Esophagus muscularis mucosa (tissue), 4 donors: ENCODE measurements around the gene CTRL.

ENCODE experiments used
- CTCF ChIP-seq, 3 experiments: fragments of 200-600 bp in 2 of 3; fragments of 450-650 bp in 1 of 3; sonication (generic) in 2 of 3; IDR thresholded peaks; one replicate each; pipeline ENCODE4 v1.5.1; 2017 to 2019; ENCODE audit warnings: antibody characterized with exemption in 3 of 3, mild to moderate bottlenecking in 2 of 3, moderate library complexity in 1 of 3
- EP300 ChIP-seq: sonication (generic); formaldehyde crosslinking; IDR thresholded peaks from one replicate; pipeline ENCODE4 v1.6.1; 2017; ENCODE audit warnings: antibody characterized with exemption
- POLR2A ChIP-seq: fragments of 450-650 bp; IDR thresholded peaks from one replicate; pipeline ENCODE4 v1.6.1; 2017; ENCODE audit warnings: antibody characterized with exemption, moderate library complexity, mild to moderate bottlenecking, low read depth
- POLR2AphosphoS5 ChIP-seq, 2 donors: sonication (generic); formaldehyde crosslinking; IDR thresholded peaks; one replicate each; pipeline ENCODE4 v1.6.1; 2017; ENCODE audit warnings: antibody characterized with exemption in 2 of 2

- TF ChIP-seq CTCF (IDR thresholded peaks at IDR 0.05) (no peak), POLR2AphosphoS5 (IDR thresholded peaks at IDR 0.05) (no peak), POLR2A (no peak), EP300 (no peak)
Observed at GRCh38 chr16:67933805-67934204, 2.1 kb upstream of the CTRL start.
